SK-N-SH treated with all-trans-retinoic acid at 6 μM for 48 hours (cell line): Measurements from ENCODE around the gene SERP2.

Source experiments
- ATAC-seq: fragments of 200-7000 bp; cut with Tn5 transposase; 3 replicates; pipeline ENCODE4 v1.9.1; 2020; ENCODE audit warnings: mild to moderate bottlenecking, moderate library complexity
- ARNTL ChIP-seq: fragments of 450-650 bp; formaldehyde crosslinking; IDR thresholded peaks from 2 replicates; pipeline ENCODE4 v1.5.0; 2020; ENCODE audit warnings: low read depth, mild to moderate bottlenecking, moderate library complexity, borderline replicate concordance
- BACH2 ChIP-seq: fragments of 250-450 bp; sonication (Bioruptor Pico); IDR thresholded peaks from 2 replicates; pipeline ENCODE4 v1.9.0; 2021; ENCODE audit warnings: mild to moderate bottlenecking, borderline replicate concordance
- CREB5 ChIP-seq: fragments of 250-450 bp; sonication (Bioruptor Pico); IDR thresholded peaks from 2 replicates; pipeline ENCODE4 v1.5.1; 2020; ENCODE audit warnings: low read depth, mild to moderate bottlenecking, moderate library complexity
- CSDC2 ChIP-seq: fragments of 250-450 bp; sonication (Bioruptor Pico); IDR thresholded peaks from 2 replicates; pipeline ENCODE4 v1.5.0; 2020; ENCODE audit warnings: mild to moderate bottlenecking, moderate library complexity
- CSRNP3 ChIP-seq: fragments of 250-450 bp; sonication (Bioruptor Pico); IDR thresholded peaks from 2 replicates; pipeline ENCODE4 v1.5.1; 2021; ENCODE audit warnings: mild to moderate bottlenecking, moderate library complexity
- GLIS3 ChIP-seq: fragments of 250-450 bp; sonication (Bioruptor Pico); IDR thresholded peaks from 2 replicates; pipeline ENCODE4 v1.5.0; 2020; ENCODE audit warnings: mild to moderate bottlenecking, moderate library complexity
- ISL1 ChIP-seq: fragments of 250-450 bp; sonication (Bioruptor Pico); IDR thresholded peaks from 2 replicates; pipeline ENCODE4 v2.1.2; 2022; ENCODE audit warnings: mild to moderate bottlenecking, moderate library complexity
- OSR1 ChIP-seq: fragments of 250-450 bp; sonication (Bioruptor Pico); IDR thresholded peaks from 2 replicates; pipeline ENCODE4 v1.8.0; 2022; ENCODE audit warnings: moderate library complexity, mild to moderate bottlenecking, inconsistent platforms
- PATZ1 ChIP-seq: fragments of 250-450 bp; sonication (Bioruptor Pico); IDR thresholded peaks from 2 replicates; pipeline ENCODE4 v1.8.0; 2020; ENCODE audit warnings: mild to moderate bottlenecking, moderate library complexity, borderline replicate concordance
- POU6F1 ChIP-seq: fragments of 250-450 bp; sonication (Bioruptor Pico); IDR thresholded peaks from 2 replicates; pipeline ENCODE4 v1.8.0; 2021; ENCODE audit warnings: low read depth, mild to moderate bottlenecking, moderate library complexity, borderline replicate concordance
- SNAI2 ChIP-seq: fragments of 250-450 bp; sonication (Bioruptor Pico); IDR thresholded peaks from 2 replicates; pipeline ENCODE4 v1.5.0; 2020; ENCODE audit warnings: mild to moderate bottlenecking, moderate library complexity
- TCF4 ChIP-seq: fragments of 250-450 bp; sonication (Bioruptor Pico); IDR thresholded peaks from 2 replicates; pipeline ENCODE4 v1.8.0; 2021; ENCODE audit warnings: mild to moderate bottlenecking, moderate library complexity, borderline replicate concordance
- TOX ChIP-seq: fragments of 250-450 bp; sonication (Bioruptor Pico); IDR thresholded peaks from 2 replicates; pipeline ENCODE4 v1.8.0; 2021; ENCODE audit warnings: mild to moderate bottlenecking, moderate library complexity, borderline replicate concordance
- TSHZ2 ChIP-seq: fragments of 250-450 bp; sonication (Bioruptor Pico); IDR thresholded peaks from 2 replicates; pipeline ENCODE4 v1.5.0; 2020; ENCODE audit warnings: mild to moderate bottlenecking, moderate library complexity
- ZC3H10 ChIP-seq: fragments of 250-450 bp; sonication (Bioruptor Pico); IDR thresholded peaks from 2 replicates; pipeline ENCODE4 v1.5.1; 2021; ENCODE audit warnings: mild to moderate bottlenecking, moderate library complexity
- ZFP3 ChIP-seq: fragments of 250-450 bp; sonication (Bioruptor Pico); IDR thresholded peaks from 2 replicates; pipeline ENCODE4 v1.5.0; 2020; ENCODE audit warnings: mild to moderate bottlenecking, moderate library complexity
- ZNF70 ChIP-seq: fragments of 450-650 bp; formaldehyde crosslinking; IDR thresholded peaks from 2 replicates; pipeline ENCODE4 v1.5.0; 2020; ENCODE audit warnings: mild to moderate bottlenecking, moderate library complexity
- ZNF8 ChIP-seq: fragments of 450-650 bp; formaldehyde crosslinking; IDR thresholded peaks from 2 replicates; pipeline ENCODE4 v1.5.0; 2020; ENCODE audit warnings: mild to moderate bottlenecking, moderate library complexity

Gene SERP2

GRCh38 chr13:44342741-44343140 is 30.9 kb upstream of the SERP2 start:
- ATAC-seq: no peak
- TF ChIP-seq OSR1: no peak
- TF ChIP-seq ZNF8 (CRISPR knock-in tag): no peak
- TF ChIP-seq ZFP3: no peak
- no peak for TF ChIP-seq ZC3H10 (CRISPR knock-in tag)
- TF ChIP-seq, all 23 proteins: peak for 0

- ATAC-seq: no peak
- TF ChIP-seq ZFP3 (no peak), SNAI2 (CRISPR knock-in tag) (no peak)
These were observed 27.1 kb upstream of the SERP2 start for GRCh38 chr13:44346534-44346933.

- ATAC-seq: peak; percentile 28; the same call in 1 of the 3 replicates
- TF ChIP-seq ZFP3: no peak
- TF ChIP-seq TCF4 (CRISPR knock-in tag): no peak
- no peak for TF ChIP-seq ARNTL
- TF ChIP-seq ISL1: no peak
- TF ChIP-seq PATZ1 (CRISPR knock-in tag): no peak
- no peak for TF ChIP-seq ZNF70 (CRISPR knock-in tag)
- no peak for TF ChIP-seq CSRNP3
- no peak for TF ChIP-seq GLIS3 (CRISPR knock-in tag)
- TF ChIP-seq CSDC2 (CRISPR knock-in tag): no peak
- no peak for TF ChIP-seq ZC3H10 (CRISPR knock-in tag)
- TF ChIP-seq BACH2: no peak
- no peak for TF ChIP-seq OSR1
- no peak for TF ChIP-seq ZNF8 (CRISPR knock-in tag)
- no peak for TF ChIP-seq TSHZ2
- no peak for TF ChIP-seq CREB5 (CRISPR knock-in tag)
These were observed 26.3 kb upstream of the SERP2 start for GRCh38 chr13:44347301-44347700.

GRCh38 chr13:44347949-44348348 is 25.7 kb upstream of the SERP2 start:
- ATAC-seq: peak; percentile 93
- TF ChIP-seq TOX (CRISPR knock-in tag) (peak; percentile 49; the same call in 1 of the 2 replicates), ZNF8 (CRISPR knock-in tag) (no peak), ISL1 (peak; percentile 74), POU6F1 (no peak), OSR1 (no peak), TCF4 (CRISPR knock-in tag) (peak; percentile 64; the same call in 1 of the 2 replicates), PATZ1 (CRISPR knock-in tag) (no peak)
- TF ChIP-seq, all 23 proteins: peak for 3
